ENCODE results near the gene MAN1B1. TPM values are rescaled to one million over a fixed set of nuclear protein-coding genes. Genes with fewer than 3 reads are reported as not detected.
A peak's percentile ranks its signal among the peaks of the same experiment; 100 is the strongest.

MAN1B1 gene
- total RNA-seq, 1 experiment from 2014 or later: 50.9 TPM

DNA sequence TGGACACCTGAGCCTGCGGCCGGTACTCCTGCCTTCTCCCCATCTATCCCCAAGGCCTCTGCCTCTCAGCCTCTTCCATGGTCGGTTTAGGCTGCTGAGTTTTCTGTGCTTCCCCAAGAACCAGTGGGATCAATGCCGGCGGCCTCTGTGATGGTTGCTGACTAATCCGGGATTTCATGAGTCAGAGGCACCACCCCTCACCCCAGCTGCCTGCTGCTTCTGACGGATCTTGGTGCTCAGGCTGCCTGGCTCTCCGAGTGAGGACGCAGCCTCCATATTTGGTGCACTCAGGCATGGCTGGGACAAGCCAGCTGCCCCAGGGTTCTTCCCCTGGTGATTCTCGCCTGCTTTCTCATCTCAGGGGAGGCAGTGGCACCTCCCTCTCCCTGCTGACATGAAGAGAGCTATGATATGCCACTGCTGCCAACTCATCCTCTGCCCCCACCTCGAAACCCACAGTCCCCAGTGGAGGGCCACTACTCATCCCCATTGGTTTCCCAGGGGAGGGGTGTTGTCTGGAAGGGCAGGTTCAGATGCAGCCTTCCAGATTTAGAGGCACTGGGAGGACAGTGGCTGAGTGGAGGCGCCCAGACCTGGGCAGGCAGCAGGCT lies 3.3 kb upstream of the MAN1B1 start:
- TF ChIP-seq YY1 (IDR thresholded peaks at IDR 0.05; ENCODE audit: extremely low read depth, insufficient replicate concordance, low read depth, low read length) (peak; percentile 68), ELF1 (IDR thresholded peaks at IDR 0.05; ENCODE audit: borderline replicate concordance, low read depth) (no peak), SRF (IDR thresholded peaks at IDR 0.05; ENCODE audit: low read depth) (no peak), POLR2A (IDR thresholded peaks at IDR 0.05; ENCODE audit: borderline replicate concordance, extremely low read depth, insufficient read depth, insufficient read length) (no peak), TCF7L2 (IDR thresholded peaks at IDR 0.05; ENCODE audit: borderline replicate concordance, extremely low read depth, insufficient read depth, insufficient read length) (peak; percentile 99), RAD21 (IDR thresholded peaks at IDR 0.05; ENCODE audit: low read depth) (no peak), POLR2AphosphoS5 (IDR thresholded peaks at IDR 0.05; ENCODE audit: low read depth, low read length) (peak; percentile 63; the same call in 1 of the 2 replicates)
- TF ChIP-seq, protein P1, sequence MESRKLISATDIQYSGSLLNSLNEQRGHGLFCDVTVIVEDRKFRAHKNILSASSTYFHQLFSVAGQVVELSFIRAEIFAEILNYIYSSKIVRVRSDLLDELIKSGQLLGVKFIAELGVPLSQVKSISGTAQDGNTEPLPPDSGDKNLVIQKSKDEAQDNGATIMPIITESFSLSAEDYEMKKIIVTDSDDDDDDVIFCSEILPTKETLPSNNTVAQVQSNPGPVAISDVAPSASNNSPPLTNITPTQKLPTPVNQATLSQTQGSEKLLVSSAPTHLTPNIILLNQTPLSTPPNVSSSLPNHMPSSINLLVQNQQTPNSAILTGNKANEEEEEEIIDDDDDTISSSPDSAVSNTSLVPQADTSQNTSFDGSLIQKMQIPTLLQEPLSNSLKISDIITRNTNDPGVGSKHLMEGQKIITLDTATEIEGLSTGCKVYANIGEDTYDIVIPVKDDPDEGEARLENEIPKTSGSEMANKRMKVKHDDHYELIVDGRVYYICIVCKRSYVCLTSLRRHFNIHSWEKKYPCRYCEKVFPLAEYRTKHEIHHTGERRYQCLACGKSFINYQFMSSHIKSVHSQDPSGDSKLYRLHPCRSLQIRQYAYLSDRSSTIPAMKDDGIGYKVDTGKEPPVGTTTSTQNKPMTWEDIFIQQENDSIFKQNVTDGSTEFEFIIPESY (IDR thresholded peaks at IDR 0.05; ENCODE audit: extremely low read depth, insufficient replicate concordance, low read length): peak; percentile 77
- Histone ChIP-seq H3K79me2 (ENCODE audit: insufficient read depth, low read length) (peaks cover 14% of the 10 kb centered on the region; the same call in 1 of the 2 replicates), H3K27me3 (ENCODE audit: insufficient read depth, low read length) (no peaks in the 10 kb centered on the region), H4K20me1 (ENCODE audit: insufficient read depth) (no peaks in the 10 kb centered on the region), H3K36me3 (ENCODE audit: control insufficient read depth in 1 of 2, insufficient read depth in 2 of 2, low read length in 2 of 2) (peaks cover 0 to 5% of the 10 kb centered on the region in 2 experiments; a peak in 1 of 4 replicates), H3K9me3 (ENCODE audit: control insufficient read depth in 1 of 2, insufficient read depth in 1 of 2, low read depth in 1 of 2, low read length in 2 of 2) (no peaks in the 10 kb centered on the region), H3K9me2 (ENCODE audit: insufficient read depth) (no peaks in the 10 kb centered on the region), H3K9ac (ENCODE audit: low read length) (peak overlapping the region; percentile 50), H3K4me3 (replicated peaks in 1 of 2; ENCODE audit: low read depth in 1 of 2, low read length in 2 of 2) (peak overlapping the region in 1 of 2 experiments; percentile 23; a peak in 3 of 4 replicates), H3K4me1 (ENCODE audit: control insufficient read depth in 1 of 2, insufficient read depth in 2 of 2, low read length in 2 of 2) (peaks cover 38 to 63% of the 10 kb centered on the region in 2 experiments), H3K27ac (ENCODE audit: low read depth, low read length) (peak overlapping the region; percentile 98), H3K4me2 (ENCODE audit: low read length) (peak overlapping the region; percentile 98), H2AFZ (ENCODE audit: low read depth, low read length, poor library complexity, severe bottlenecking) (no peak overlapping the region)
- DNase-seq (ENCODE audit: low read depth, low spot score) (peak; percentile 94), ATAC-seq (peak; percentile 49)
- ChIA-PET CTCF (interaction anchor here (1.6 to 4.8 kb wide), 3 partner anchors 14 to 37 kb away, joined by 3 to 49 read pairs (median 9); partner anchors contain the start of genes NPDC1 and SAPCD2), RAD21 (ENCODE audit: low non-redundant PET in 1 of 2, low total read pairs in 2 of 2, uncharacterized antibody in 2 of 2, unreplicated experiment in 2 of 2) (interaction anchor here in 1 of 2 experiments (0.6 kb wide), 1 partner anchor 11 kb away, joined by 4 read pairs; no protein-coding TSS in a partner anchor), POLR2A (interaction anchor here (4.8 kb wide), 1 partner anchor 14 kb away, joined by 43 read pairs; the partner anchor contains the start of gene SAPCD2)
- intact Hi-C loops (cut with micrococcal nuclease): no loop called here
- no TSS peak for BruUV-seq (replicated peaks)

Measured in HCT116 (cell line).